ENCODE results near the gene RAPGEF2. TPM values are rescaled to one million over a fixed set of nuclear protein-coding genes. Genes with fewer than 3 reads are reported as not detected.

RAPGEF2 gene
- total and polyA plus RNA-seq, 2 donors (not counting 1 experiment from before 2014, with no cell fraction given): 10.9 to 45.8 TPM

DNA sequence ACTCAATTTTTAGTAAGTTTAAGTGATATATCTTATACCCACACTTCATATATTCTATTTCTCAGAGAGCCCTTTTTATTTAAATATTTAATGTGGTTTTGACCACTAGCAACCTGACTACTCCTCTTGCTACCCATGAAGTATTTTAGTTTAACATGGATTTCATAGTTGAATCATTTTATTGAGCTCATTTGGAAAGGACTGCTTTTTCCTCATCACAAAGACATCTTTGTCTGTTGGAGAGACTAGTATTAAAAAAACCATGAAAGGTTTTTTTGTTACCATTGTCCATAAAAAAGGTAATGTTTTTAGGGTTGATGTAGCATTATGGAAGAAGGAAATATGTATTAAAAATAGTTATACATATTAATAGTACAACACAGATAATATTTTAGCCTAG is 139.5 kb downstream of the RAPGEF2 start:
- ATAC-seq (ENCODE audit: low read depth) (no peak), DNase-seq (no peak)
- Histone ChIP-seq H4K20me1 (ENCODE audit: control insufficient read depth, insufficient read depth, low read length, poor library complexity, severe bottlenecking) (no peaks in the 10 kb centered on the region), H2AFZ (ENCODE audit: insufficient read depth, low read depth, low read length, poor library complexity, severe bottlenecking) (no peak overlapping the region), H3K27me3 (replicated peaks in 1 of 4; ENCODE audit: control extremely low read depth in 1 of 4, control insufficient read depth in 3 of 4, insufficient read depth in 4 of 4, low read length in 3 of 4) (no peaks in the 10 kb centered on the region), H3K27ac (ENCODE audit: low read length in 2 of 2) (no peak overlapping the region), H3K36me3 (replicated peaks in 1 of 2; ENCODE audit: control extremely low read depth in 1 of 2, control insufficient read depth in 1 of 2, extremely low read depth in 1 of 2, insufficient read depth in 2 of 2, low read length in 1 of 2) (no peaks in the 10 kb centered on the region), H3K79me2 (ENCODE audit: control insufficient read depth, insufficient read depth, low read length) (no peaks in the 10 kb centered on the region), H3K9me3 (ENCODE audit: control extremely low read depth in 1 of 3, control insufficient read depth in 2 of 3, insufficient read depth in 1 of 3, low read length in 2 of 3) (peaks cover 0 to 1% (median 0%) of the 10 kb centered on the region in 3 donors), H3K9ac (ENCODE audit: low read length) (no peak overlapping the region), H3K4me1 (ENCODE audit: control insufficient read depth in 2 of 2, insufficient read depth in 2 of 2, low read length in 2 of 2) (no peaks in the 10 kb centered on the region), H3K4me3 (ENCODE audit: control extremely low read depth in 1 of 5, extremely low read depth in 1 of 5, insufficient read depth in 1 of 5, low read depth in 2 of 5, low read length in 4 of 5) (no peak overlapping the region), H3K4me2 (replicated peaks; ENCODE audit: low read depth, low read length, poor library complexity, severe bottlenecking) (no peak overlapping the region)
- H3K27me3 Mint-ChIP-seq: no peaks in the 10 kb centered on the region
- no peak overlapping the region for H3K27ac Mint-ChIP-seq
- CTCF ChIA-PET: no interaction called here
- H3K4me1 Mint-ChIP-seq: peaks cover 2% of the 10 kb centered on the region
- no peak for TF ChIP-seq EZH2 (IDR thresholded peaks at IDR 0.05; ENCODE audit: borderline replicate concordance, insufficient read depth, low read depth, low read length, poor library complexity, severe bottlenecking)
- TF ChIP-seq, protein P1, sequence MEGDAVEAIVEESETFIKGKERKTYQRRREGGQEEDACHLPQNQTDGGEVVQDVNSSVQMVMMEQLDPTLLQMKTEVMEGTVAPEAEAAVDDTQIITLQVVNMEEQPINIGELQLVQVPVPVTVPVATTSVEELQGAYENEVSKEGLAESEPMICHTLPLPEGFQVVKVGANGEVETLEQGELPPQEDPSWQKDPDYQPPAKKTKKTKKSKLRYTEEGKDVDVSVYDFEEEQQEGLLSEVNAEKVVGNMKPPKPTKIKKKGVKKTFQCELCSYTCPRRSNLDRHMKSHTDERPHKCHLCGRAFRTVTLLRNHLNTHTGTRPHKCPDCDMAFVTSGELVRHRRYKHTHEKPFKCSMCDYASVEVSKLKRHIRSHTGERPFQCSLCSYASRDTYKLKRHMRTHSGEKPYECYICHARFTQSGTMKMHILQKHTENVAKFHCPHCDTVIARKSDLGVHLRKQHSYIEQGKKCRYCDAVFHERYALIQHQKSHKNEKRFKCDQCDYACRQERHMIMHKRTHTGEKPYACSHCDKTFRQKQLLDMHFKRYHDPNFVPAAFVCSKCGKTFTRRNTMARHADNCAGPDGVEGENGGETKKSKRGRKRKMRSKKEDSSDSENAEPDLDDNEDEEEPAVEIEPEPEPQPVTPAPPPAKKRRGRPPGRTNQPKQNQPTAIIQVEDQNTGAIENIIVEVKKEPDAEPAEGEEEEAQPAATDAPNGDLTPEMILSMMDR (IDR thresholded peaks at IDR 0.05): no peak
- intact Hi-C loops (cut with micrococcal nuclease): no loop called here
- H3K4me3 Mint-ChIP-seq: no peak overlapping the region
- POLR2A ChIA-PET: no interaction called here
- no peaks in the 10 kb centered on the region for H3K9me3 Mint-ChIP-seq (ENCODE audit: insufficient read depth)

DNA sequence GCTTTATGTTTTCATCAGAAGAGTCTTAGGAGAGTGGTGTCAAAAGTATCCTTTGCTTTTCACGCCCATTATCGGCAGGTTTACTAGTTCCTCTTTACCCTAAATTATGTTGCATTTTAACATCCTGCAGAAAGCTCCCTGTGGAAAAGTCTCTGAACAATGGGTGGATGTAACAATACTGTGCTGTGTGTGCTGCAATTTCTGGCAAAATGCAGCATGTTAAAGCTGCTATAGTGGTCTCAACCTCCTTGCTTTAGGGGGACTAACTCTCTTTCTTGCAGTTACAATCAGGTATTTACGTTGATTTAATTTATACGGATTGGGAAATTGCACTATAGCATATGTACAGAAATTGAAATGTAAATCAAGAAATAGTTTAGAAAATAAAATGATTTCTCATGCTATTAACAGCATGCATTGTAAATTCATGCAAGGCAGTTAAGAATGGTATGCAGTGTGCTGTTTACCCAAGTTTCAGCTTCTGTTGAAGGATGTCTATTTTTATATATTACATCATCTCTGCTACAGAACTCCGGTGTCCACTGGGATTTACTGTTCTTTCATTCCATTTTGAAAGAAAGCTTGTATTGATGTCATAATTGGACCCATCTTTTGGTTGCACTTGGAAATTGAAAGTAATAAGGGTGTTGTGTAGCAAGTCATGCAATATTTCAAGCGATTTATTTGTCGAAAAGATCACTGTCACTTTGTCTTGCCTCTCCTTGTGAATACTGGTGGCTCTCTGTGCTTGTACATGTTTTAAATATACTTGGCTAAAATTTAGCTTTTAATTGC is 145.7 kb downstream of the RAPGEF2 start:
- H3K27me3 ChIP-seq (replicated peaks in 1 of 4; ENCODE audit: control extremely low read depth in 1 of 4, control insufficient read depth in 3 of 4, insufficient read depth in 4 of 4, low read length in 3 of 4): no peaks in the 10 kb centered on the region
- Mint-ChIP-seq H3K27ac (no peak overlapping the region), H3K4me3 (no peak overlapping the region), H3K9me3 (ENCODE audit: insufficient read depth) (peaks cover 4% of the 10 kb centered on the region), H3K27me3 (no peaks in the 10 kb centered on the region), H3K4me1 (no peaks in the 10 kb centered on the region)
- intact Hi-C loops (cut with micrococcal nuclease): no loop called here
- H3K27ac ChIP-seq (ENCODE audit: low read length in 2 of 2): no peak overlapping the region
- ATAC-seq (ENCODE audit: low read depth) (no peak), DNase-seq (no peak)
- ChIA-PET CTCF (no interaction called here), POLR2A (no interaction called here)
- H4K20me1 ChIP-seq (ENCODE audit: control insufficient read depth, insufficient read depth, low read length, poor library complexity, severe bottlenecking): no peaks in the 10 kb centered on the region
- no peak overlapping the region for H2AFZ ChIP-seq (ENCODE audit: insufficient read depth, low read depth, low read length, poor library complexity, severe bottlenecking)
- 72% methylated on average over 3 of the region's 7 CpGs for WGBS (ENCODE audit: insufficient coverage)
- H3K4me3 ChIP-seq (ENCODE audit: control extremely low read depth in 1 of 5, extremely low read depth in 1 of 5, insufficient read depth in 1 of 5, low read depth in 2 of 5, low read length in 4 of 5): no peak overlapping the region
- H3K4me1 ChIP-seq (ENCODE audit: control insufficient read depth in 2 of 2, insufficient read depth in 2 of 2, low read length in 2 of 2): no peaks in the 10 kb centered on the region
- no peak overlapping the region for H3K4me2 ChIP-seq (replicated peaks; ENCODE audit: low read depth, low read length, poor library complexity, severe bottlenecking)
- TF ChIP-seq, protein P1 (IDR thresholded peaks at IDR 0.05): no peak
- TF ChIP-seq EZH2 (IDR thresholded peaks at IDR 0.05; ENCODE audit: borderline replicate concordance, insufficient read depth, low read depth, low read length, poor library complexity, severe bottlenecking): no peak
- H3K79me2 ChIP-seq (ENCODE audit: control insufficient read depth, insufficient read depth, low read length): no peaks in the 10 kb centered on the region
- no peak overlapping the region for H3K9ac ChIP-seq (ENCODE audit: low read length)
- peaks cover 0 to 13% (median 1%) of the 10 kb centered on the region in 3 donors for H3K9me3 ChIP-seq (ENCODE audit: control extremely low read depth in 1 of 3, control insufficient read depth in 2 of 3, insufficient read depth in 1 of 3, low read length in 2 of 3)
- H3K36me3 ChIP-seq (replicated peaks in 1 of 2; ENCODE audit: control extremely low read depth in 1 of 2, control insufficient read depth in 1 of 2, extremely low read depth in 1 of 2, insufficient read depth in 2 of 2, low read length in 1 of 2): no peaks in the 10 kb centered on the region

All from B cell (primary cell).